HG03159 (cell line): ENCODE measurements around the gene POP4.

Experiments used
- ATAC-seq: cut with Tn5 transposase; IDR thresholded peaks from one replicate; pipeline ENCODE4 v1.9.1; 2021; ENCODE audit warnings: mild to moderate bottlenecking, moderate library complexity; ENCODE audit not compliant: unreplicated experiment

POP4 gene

DNA sequence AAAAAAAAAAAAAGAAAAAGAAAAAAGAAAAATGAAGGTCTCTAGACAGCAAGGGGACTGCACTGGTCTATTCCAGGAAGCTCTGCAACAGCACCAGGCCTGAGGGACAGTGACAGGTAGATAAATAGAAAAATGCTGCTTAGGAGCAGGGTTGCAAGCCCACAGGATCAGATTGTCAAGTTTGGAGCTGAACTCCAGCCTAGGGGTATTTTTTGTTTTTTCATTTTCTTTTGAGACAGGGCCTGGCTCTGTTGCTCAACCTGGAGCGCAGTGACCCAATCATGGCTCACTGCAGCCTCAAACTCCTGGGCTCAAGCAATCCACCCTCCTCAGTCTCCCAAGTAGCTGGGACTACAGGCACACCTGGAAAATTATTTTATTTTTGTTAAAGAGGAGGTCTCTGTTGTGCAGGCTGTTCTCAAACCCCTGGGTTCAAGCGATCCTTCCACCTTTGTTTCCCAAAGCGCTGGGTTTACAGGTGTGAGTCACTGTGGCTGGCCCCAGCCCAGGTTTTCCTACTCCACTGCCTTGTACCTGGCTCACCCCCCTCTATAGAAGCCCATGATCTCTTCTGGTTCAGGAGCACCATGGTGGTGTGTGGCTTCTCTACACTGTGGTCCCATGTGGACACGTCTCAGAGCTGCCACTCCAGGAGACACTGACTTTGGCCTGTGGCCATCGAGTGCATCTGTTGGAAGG lies 23.9 kb downstream of the POP4 start:
- no peak for ATAC-seq

DNA sequence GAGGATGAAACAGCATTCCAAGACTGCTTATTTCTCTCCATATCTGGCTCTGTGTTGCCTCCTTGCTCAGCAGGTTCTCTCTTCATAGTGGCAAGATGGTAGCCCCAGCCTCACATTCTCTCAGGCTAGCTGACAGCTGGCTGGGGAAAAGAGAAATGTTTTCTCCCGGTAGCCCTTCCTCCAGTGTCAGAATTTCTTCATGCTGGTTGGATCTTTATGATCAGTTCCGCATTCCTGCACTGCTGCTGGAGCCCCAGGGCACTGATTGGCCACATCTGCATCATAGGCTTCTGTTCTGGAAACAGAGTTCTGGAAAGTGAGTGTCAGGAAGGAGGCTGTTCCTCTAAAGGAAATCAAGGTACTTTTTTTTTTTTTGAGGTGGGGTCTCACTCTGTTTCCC lies 24.6 kb downstream of the POP4 start:
- no peak for ATAC-seq

DNA sequence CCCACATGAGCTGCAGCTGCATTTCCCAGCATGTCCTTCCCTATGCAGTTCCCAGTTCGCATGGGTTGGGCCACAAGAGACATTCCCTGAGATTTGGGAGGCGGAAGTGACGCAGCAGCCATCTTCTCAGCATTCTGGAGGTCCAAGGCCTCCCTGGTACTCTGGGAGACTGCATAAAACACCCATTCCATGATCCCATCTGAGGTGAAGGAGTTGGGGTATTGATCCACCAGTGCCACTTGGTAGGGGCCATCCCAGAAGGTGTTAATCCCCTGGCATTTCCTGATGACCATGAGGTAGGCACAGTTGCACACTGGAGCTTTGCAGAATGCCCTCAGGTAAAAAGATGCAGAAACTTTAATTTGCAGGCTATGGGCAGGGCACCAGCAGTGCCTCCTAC lies 25.4 kb downstream of the POP4 start:
- no peak for ATAC-seq

DNA sequence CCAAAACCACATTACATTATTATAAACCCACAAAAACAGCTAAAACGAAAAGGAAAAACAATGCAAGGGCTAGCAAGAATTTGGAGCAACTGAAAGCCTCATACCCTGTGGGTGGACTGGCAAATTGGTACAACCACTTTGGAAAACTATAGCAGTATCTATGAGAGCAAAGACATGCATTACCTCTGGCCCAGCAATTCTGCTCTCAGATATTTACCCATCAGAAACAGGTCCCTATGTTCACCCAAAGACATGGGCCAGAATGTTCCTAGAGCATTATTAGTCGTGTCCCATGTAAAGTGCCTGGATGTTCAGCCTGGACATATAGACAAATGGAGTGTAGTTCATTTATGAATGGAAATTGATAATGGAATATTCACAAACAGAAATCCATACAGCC lies 27.9 kb downstream of the POP4 start:
- ATAC-seq, result no peak

DNA sequence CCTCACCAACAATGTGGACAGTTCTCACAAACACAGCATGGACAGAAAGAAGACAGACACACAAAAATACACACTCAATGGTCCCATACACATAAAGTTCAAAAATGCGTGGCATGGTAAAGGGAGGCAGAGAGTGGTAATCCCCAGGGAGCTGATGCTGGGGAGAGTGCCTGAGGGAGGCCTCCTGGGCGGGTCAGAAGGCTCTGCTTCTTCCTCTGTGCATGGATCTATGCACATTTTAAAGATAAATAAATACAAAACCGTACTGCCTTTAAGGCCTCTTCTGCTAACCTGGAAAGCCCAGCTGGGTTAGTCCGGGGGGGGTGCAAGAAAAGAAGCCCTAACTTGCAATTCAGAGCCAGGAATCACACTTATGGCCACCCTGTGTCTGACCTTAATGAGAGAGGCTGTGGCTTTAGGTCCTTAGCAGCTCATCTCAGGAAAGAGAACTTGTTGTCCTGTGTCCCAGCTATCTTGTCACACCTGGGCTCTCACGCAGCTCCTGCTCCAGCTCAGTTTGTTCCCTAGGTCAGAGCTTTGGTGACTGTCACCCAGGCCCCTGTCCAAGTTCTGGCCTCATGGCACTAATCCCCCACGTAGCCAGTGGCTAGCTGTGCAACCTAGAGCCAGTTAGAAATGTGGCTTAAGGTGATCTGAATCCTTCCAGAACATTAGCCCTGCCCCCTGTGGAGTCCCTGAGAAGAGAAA lies 28.5 kb downstream of the POP4 start:
- no peak for ATAC-seq

DNA sequence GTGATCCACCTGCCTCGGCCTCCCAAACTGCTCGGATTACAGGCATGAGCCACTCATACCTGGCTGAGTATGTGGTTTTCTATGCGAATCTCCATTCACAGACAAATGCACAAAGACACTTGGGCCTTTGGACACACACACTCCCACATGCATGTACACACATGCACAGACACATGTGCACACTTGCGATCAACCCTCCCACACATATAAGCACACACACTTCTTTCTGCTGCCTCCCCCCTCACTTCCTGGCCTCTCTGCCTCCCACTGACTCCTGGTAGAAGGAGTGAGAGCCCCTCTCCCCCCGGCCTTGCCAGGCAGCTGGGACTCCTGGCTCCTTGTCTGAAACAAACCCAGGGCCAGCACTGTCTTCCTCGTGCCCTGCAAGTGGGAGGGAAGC lies 29.9 kb downstream of the POP4 start:
- no peak for ATAC-seq

DNA sequence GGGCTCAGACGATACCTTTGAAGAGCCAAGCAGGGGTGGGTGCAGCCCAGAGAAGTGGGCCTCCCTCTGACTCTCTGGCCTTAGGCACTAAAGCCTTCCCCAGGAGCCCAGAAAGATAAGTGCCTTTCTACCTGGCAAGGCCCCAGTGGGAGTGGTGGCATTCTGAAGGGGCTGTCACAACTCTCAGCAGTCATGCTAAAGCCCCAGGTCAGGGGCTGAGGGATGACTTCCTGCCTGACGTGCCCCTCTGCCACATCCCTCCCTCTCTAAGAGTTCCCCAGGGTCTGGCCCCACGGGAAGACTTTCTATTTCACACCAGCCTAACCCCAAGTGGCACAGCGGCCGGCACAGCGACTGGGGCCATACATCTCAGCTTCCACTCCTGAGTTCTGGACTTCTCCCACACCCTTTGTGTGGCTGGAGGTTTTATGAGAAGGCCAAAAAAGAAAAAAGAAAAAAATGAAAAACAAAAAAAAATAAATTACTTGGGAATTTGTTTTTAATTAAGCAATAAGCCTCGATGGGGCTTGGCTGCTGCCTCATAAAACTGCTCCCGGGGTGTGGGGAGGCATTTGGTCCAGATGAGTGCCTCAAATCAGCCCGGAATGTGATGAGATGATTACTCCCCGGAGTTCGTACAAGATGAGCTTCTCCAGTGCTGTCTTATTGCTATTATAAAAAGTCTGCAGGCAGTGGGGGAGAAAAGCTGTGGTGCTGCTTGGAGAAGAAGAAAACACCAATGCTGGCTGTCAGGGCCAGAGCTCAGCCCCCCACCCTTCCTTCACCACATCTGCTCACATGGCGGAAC lies 30.7 kb downstream of the POP4 start:
- no peak for ATAC-seq

DNA sequence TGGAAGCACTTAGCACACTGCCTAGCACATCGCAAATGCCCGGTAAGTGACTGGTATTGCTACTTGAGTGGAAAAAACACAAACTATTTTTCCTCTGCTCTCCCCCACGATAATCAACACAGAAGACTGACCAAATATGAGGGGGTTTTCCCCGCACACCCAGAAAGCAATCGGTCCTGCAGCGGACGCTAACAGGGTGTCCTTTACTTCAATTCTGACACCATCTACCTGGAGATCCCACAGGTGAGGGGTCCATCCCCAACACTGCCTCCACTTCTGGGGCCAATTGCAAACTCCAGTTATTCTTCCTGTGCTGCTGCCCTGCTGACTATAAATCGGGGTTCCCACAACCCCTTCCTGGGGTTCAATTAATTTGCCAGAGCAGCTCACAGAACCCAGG lies 33.0 kb downstream of the POP4 start:
- no peak for ATAC-seq

DNA sequence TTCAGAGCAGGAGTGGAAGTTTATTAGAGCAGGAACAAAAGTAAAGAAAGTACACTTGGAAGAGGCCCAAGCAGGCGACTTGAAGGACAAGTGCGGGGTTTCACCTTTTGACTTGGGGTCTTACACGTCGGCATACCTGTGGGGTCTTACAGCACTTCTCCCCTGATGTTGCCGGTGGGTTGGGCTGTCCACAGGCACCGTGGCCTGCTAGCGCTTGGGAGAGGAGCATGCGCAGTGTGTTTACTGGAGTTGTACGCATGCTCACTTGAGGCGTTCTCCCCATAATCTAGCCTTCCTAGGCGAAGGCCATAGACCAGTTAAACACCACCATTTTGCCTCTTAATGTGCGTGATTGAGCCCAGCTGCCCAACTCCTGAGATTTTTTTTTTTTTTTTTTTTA lies 34.1 kb downstream of the POP4 start:
- no peak for ATAC-seq

DNA sequence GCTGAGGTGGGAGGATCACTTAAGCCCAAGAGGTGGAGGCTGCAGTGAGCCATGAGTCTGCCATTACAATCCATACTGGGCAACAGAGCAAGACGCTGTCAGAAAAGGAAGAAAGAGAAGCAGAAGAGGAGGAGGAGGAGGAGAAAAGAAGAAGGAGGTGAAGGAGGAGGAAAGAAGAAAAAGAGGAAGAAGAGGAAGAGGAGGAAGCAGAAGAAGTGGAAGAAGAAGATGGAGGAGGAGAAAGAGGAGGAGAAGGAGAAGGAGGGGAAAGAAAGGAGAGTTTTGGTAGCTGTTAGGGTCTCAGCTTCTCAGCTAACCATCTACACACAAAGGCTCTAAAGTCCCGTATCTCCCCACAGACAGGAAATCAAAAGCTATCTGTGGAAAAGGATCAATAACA lies 35.5 kb downstream of the POP4 start:
- no peak for ATAC-seq

DNA sequence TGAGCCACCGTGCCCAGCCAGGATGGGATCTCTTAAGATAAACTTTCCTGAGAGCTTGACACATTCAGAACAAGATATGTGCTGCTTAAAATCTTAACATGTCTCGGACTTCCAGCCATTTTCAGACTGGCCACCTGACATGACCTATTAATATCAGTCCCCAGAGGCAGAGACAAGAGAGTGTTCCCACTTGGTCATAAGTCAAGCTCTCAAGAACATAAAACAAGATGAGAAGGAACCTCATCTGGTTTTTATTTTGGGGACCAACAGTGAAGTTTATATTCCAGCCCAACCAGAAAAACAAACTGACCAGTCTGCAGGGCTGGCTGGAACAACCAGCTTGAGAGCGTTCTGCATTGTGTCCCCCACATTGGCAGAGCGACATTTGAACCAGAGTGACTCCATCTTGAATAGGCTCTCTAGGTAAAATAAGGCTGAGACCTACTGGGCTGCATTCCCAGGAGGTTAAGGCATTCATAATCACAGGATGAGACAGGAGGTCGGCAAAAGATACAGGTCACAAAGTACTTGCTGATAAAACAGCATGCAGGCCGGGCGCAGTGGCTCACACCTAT lies 37.4 kb downstream of the POP4 start:
- no peak for ATAC-seq

DNA sequence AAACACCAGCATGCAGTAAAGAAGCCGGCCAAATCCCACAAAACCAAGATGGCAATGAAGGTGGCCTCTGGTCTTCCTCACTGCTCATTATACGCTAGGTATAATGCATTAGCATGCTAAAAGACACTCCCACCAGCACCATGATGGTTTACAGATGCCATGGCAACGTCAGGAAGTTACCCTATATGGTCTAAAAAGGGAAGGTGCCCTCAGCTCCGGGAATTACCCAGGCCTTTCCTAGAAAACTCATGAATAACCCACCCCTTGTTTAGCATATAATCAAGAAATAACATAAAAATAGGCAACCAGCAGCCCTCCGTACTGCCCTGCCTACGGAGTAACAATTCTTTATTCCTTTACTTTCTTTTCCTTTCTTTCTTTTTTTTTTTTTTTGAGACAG lies 38.1 kb downstream of the POP4 start:
- ATAC-seq, result no peak

DNA sequence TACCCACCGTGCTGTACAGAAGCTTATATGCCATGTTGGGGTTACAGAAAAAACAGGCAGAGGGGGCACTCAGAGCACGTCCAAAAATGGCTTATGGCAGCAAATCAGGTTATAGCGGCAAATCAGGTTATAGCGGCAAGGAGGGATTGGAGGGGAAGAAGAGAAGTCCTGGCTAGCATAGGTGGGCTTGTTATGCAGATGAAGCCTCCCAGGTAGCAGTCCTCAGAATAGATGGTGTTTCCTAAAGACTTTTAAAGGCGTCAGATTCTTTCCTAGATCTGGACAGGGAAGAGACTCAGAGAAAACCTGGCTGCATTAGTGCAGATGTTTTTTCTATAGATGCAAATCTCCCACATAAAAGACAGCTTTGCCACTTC lies 39.4 kb downstream of the POP4 start:
- no peak for ATAC-seq

DNA sequence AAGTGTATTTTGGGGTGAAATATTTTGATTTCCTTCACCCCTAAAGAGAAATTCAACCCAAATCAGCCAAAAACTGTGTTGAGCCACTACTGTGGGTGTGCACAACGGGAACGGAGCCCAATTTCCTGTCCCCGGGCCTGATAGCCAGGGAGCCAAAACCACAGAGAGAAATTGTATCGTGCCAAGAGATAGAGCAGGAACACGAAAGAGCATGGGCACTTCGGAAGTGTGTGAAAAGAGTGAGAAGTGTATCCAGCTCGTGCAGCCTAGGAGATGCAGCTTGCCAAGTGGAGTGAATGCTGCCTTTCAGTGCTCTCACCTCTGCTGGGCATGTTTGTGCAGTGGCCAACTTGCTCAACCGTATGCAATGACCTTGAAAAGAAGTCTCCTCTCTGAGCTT lies 39.8 kb downstream of the POP4 start:
- ATAC-seq, result no peak

DNA sequence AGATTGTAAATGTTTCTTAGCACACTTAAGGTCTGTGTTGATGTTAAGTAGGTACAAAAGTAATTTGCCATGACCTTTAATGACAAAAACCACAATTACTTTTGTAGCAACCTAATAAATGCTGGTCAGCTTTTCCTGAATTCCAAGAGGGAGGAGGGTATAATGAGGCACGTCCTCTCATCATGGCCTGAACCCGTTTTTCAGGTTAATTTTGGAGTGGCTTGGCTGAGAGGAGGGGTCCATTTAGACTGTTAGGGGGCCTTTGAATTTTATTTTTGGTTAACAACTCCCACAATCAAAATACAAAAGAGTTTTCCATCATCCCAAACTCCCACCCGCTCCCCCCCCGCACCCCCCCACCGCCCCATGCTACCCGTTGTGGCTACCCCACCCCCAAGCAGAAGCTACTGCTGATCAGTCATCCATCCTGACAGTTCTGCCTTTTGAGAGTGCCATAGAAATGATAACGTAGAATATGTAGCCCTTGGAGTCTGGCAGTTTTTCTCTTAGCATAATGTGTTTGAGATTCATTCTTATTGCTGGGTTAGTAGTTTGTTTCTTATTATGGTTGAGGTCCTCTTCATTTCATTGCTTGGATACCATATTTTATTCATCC lies 44.8 kb downstream of the POP4 start:
- no peak for ATAC-seq

DNA sequence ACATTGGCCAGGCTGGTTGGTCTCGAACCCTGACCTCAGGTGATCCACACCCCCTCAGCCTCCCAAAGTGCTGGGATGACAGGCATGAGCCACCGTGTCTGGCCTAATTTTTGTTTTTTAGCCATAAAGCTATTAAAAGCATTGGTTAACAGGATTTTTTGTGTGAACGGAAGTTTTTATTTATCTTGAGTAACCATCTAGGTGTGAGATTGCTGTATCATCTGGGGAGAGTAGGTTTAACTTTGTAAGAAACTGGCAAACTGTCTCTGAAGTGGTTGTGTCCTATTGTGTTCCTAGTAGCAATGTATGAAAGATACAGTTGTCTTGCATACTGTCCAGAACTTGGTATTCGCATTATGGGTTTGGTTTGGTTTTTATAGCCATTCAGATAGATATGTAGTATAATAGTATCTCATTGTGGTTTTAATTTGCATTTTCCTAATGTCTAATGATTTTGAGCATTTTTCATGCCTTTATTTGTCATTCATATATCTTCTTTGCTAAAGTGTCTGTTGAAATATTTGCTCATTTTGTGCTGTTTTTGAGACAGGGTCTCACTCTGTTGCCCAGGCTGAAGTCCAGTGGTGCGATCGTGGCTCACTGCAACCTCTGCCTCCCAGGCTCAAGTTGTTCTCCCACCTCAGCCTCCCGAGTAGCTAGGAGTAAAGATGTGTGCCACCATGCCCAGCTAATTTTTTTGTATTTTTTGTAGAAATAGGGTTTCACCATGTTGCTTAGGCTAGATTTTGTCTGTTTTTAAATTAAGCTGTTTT lies 45.7 kb downstream of the POP4 start:
- ATAC-seq, result no peak

DNA sequence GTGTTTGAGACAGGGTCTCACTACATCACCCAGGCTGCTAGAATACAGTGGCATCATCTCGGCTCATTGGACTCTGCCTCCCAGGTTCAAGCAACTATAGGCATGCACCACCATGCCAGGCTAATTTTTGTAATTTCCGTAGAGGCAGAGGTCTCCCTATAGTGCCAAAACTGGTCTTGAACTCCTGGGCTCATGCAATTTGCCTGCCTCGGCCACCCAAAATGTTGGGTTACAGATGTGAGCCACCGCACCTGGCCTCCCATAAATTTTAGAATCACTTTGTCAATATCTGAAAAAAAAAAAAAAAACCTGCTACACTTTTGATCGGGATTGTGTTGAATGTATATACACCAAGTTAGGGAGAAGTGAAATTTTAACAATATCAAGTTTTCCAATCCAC lies 47.3 kb downstream of the POP4 start:
- ATAC-seq, result no peak

DNA sequence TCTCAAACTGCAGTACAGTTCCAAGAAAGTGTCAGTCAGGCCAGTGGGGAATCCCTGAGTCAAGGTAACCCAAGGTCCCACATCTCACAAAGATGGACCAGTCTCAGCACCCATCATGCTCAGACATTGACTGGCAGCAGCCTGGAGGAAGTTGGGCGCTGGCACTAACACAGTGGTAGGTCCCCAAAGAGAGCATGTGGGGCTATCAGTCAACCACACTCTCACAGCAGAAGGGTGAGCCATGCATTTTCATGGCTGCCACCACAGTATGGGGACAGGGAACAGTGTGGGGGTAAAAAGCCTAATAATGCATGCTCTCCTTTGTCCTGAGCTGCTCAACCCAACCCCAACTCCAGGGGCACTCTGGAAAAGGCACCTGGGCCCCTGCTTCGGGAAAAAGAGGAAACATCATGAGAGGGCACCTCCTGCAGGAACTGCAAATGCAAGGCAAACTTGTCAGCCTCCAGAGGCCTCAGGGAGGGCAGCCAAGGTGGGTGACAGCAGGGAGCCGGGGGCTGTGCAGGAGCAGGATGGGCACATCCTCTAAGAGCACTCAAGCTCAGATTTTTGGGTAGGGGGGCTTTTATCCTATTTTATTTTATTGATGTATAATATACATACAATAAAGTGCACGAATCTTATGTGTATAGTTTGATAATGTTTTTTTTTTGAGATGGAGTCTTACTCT lies 49.7 kb downstream of the POP4 start:
- ATAC-seq, result no peak

DNA sequence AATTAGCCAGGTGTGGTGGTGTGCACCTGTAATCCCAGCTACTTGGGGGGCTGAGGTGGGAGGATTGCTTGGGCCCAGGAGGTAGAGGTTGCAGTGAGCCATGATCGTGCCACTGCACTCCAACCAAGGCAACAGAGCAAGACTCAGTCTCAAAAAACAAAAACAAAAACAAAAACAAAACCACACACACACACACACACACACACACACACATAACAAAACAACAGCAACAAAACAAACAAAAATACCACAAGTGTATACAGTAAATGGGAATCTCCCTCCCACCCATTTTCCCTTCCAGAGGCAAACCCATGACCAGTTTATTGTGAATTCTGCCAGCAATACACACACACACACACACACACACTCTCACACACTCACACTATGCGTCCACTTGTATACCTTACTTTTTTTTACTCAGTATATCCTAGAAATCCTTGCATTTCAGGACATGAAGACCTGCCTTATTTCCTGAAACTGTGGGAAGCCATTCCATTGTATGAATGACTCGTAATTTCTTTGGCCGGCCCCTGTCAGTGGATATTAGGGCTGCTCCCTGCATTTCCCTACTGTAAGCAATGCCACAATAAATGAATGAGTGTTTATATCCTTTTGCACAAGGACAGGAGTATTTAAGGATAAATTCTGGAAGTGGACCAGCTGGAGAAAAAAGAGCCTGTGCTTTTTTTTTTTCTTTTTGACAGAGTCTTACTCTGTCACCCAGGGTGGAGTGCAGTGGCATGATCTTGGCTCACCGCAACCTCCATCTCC lies 52.3 kb downstream of the POP4 start:
- no peak for ATAC-seq
